Endothelial cell of umbilical vein (primary cell): Measurements from ENCODE around the gene BNC2. TPM values are rescaled to one million over a fixed set of nuclear protein-coding genes. Genes with fewer than 3 reads are reported as not detected.

ENCODE experiments used
- BruUV-seq: library from RNA; stranded (reverse); fragments of 400-500 nt; replicated peaks from 2 replicates; lab custom pipeline; 2021; lab: Mats Ljungman, UMichigan
- CTCF ChIA-PET: fragments of 300-600, 350-600 bp; sonication (Branson Sonifier 250); formaldehyde crosslinking; loops from one replicate; lab custom pipeline; 2021; ENCODE audit warnings: antibody characterized with exemption, inconsistent platforms; lab: Charles Lee
- POLR2A ChIA-PET: fragments of 300-600, 350-600 bp; sonication (Branson Sonifier 250); formaldehyde crosslinking; loops from one replicate; lab custom pipeline; 2021; ENCODE audit warnings: antibody characterized with exemption, inconsistent platforms; lab: Charles Lee
- DNase-seq: peaks from one replicate; pipeline ENCODE4 v3.0.0-alpha.2; 2011; ENCODE audit warnings: low read depth, low spot score
- FAIRE-seq: peaks from 2 replicates; lab custom pipeline; 2011; peaks lifted over from hg19 to GRCh38; lab: Jason Lieb, UNC
- H2AFZ ChIP-seq: 2 replicates; pipeline ENCODE4 v1.6.0; 2012; ENCODE audit warnings: low read depth, low read length, control low read depth, inconsistent platforms
- H3K27ac ChIP-seq: 2 replicates; pipeline ENCODE4 v1.5.1; 2011; ENCODE audit warnings: low read depth, mild to moderate bottlenecking, control low read depth, low read length, moderate library complexity; ENCODE audit not compliant: insufficient read depth
- H3K27me3 ChIP-seq, 2 experiments: 2 replicates each; pipeline versions ENCODE4 v1.6.0 to v1.6.1; 2011; ENCODE audit warnings: low read length in 2 of 2, mixed read lengths in 1 of 2; ENCODE audit not compliant: control insufficient read depth in 2 of 2, insufficient read depth in 2 of 2
- H3K36me3 ChIP-seq, 2 experiments: 2 replicates in 1 of 2; 3 replicates in 1 of 2; pipeline ENCODE4 v1.5.1; 2011; ENCODE audit warnings: low read length in 2 of 2, mild to moderate bottlenecking in 1 of 2, moderate library complexity in 1 of 2; ENCODE audit not compliant: control insufficient read depth in 2 of 2, insufficient read depth in 2 of 2; ENCODE audit errors: extremely low read depth in 1 of 2
- H3K4me1 ChIP-seq: 3 replicates; pipeline ENCODE4 v1.5.1; 2011; ENCODE audit warnings: mild to moderate bottlenecking, low read length; ENCODE audit not compliant: control insufficient read depth, insufficient read depth; ENCODE audit errors: extremely low read depth
- H3K4me2 ChIP-seq: 2 replicates; pipeline ENCODE4 v1.6.1; 2011; ENCODE audit warnings: low read length, control low read depth, mixed read lengths; ENCODE audit not compliant: insufficient read depth
- H3K4me3 ChIP-seq, 3 experiments: fragments of 200-600 bp in 1 of 3; sonication (generic), shearing (Covaris generic) in 1 of 3; replicated peaks in 1 of 3; 2 replicates each; pipeline ENCODE4 v1.5.1; 2011 to 2016; ENCODE audit warnings: control low read depth in 3 of 3, low read length in 3 of 3, mild to moderate bottlenecking in 2 of 3, inconsistent platforms in 1 of 3, low read depth in 1 of 3, moderate library complexity in 1 of 3; ENCODE audit not compliant: insufficient read depth in 1 of 3
- H3K79me2 ChIP-seq: 2 replicates; pipeline ENCODE4 v1.6.0; 2012; ENCODE audit warnings: low read length, inconsistent platforms; ENCODE audit not compliant: control insufficient read depth, insufficient read depth
- H3K9ac ChIP-seq: replicated peaks from 2 replicates; pipeline ENCODE3; 2011; ENCODE audit warnings: low read length, control low read depth; ENCODE audit not compliant: insufficient read depth; ENCODE audit errors: extremely low read depth
- H3K9me1 ChIP-seq: replicated peaks from 3 replicates; pipeline ENCODE4 v1.6.0; 2011; ENCODE audit warnings: mild to moderate bottlenecking, low read length; ENCODE audit not compliant: control insufficient read depth, insufficient read depth; ENCODE audit errors: extremely low read depth
- H3K9me3 ChIP-seq: replicated peaks from 2 replicates; pipeline ENCODE4 v1.5.1; 2012; ENCODE audit warnings: low read length, inconsistent platforms; ENCODE audit not compliant: control insufficient read depth, insufficient read depth
- H4K20me1 ChIP-seq: replicated peaks from 2 replicates; pipeline ENCODE3; 2011; ENCODE audit warnings: mild to moderate bottlenecking, low read length; ENCODE audit not compliant: control insufficient read depth, insufficient read depth; ENCODE audit errors: extremely low read depth
- EZH2 ChIP-seq: IDR thresholded peaks from 2 replicates; pipeline ENCODE4 v1.6.1; 2012; ENCODE audit warnings: borderline replicate concordance, low read depth, mild to moderate bottlenecking, moderate library complexity, low read length, inconsistent platforms; ENCODE audit not compliant: severe bottlenecking
- FOS ChIP-seq: IDR thresholded peaks from 2 replicates; pipeline ENCODE4 v1.6.1; 2011; ENCODE audit warnings: mild to moderate bottlenecking, low read length, moderate library complexity, borderline replicate concordance; ENCODE audit not compliant: insufficient read depth
- GATA2 ChIP-seq: IDR thresholded peaks from 2 replicates; pipeline ENCODE4 v1.7.0; 2011; ENCODE audit warnings: low read depth, mild to moderate bottlenecking, moderate library complexity, mixed read lengths, low read length; ENCODE audit not compliant: insufficient read length, insufficient read depth
- JUN ChIP-seq: IDR thresholded peaks from 2 replicates; pipeline ENCODE4 v1.6.1; 2011; ENCODE audit warnings: borderline replicate concordance, low read depth; ENCODE audit not compliant: insufficient read length, insufficient read depth
- MYC ChIP-seq: IDR thresholded peaks from one replicate; pipeline ENCODE4 v1.6.1; 2011; ENCODE audit warnings: mild to moderate bottlenecking, low read depth, low read length
- dilution Hi-C: fragments of 300-500 bp; cut with MboI; formaldehyde crosslinking; loops from one replicate; pipeline ENCODE4 v1.15.0; 2019; ENCODE audit warnings: low sequenced_read_pairs; ENCODE audit not compliant: extremely low pct_ligation_motif_present
- intact Hi-C: fragments of 100-400 bp; cut with micrococcal nuclease; formaldehyde crosslinking; loops from one replicate; pipeline ENCODE4 v1.10.0; 2022
- polyA plus RNA-seq, 4 experiments: library from polyadenylated mRNA; depleted of rRNA in 3 of 4; stranded (reverse) in 3 of 4; unstranded in 1 of 4; fragments of >200 nt; gene quantifications; 2 replicates each; pipeline versions ENCODE4 v1.2.1 to v1.2.3, GENCODE V29; 2011 to 2012; ENCODE audit warnings: missing spikeins in 1 of 4
- total RNA-seq: library from RNA; stranded (reverse); gene quantifications from 2 replicates; pipeline ENCODE4 v1.2.3, GENCODE V29; 2021
- TF ChIP-seq, protein P1 (sequence below), 2 donors: IDR thresholded peaks; 1 replicate in 1 of 2; 2 replicates in 1 of 2; pipeline ENCODE4 v1.5.1; 2011; ENCODE audit warnings: low read length in 2 of 2, mild to moderate bottlenecking in 2 of 2, moderate library complexity in 2 of 2, control low read depth in 1 of 2, inconsistent platforms in 1 of 2, low read depth in 1 of 2; ENCODE audit not compliant: insufficient read depth in 1 of 2; ENCODE audit errors: extremely low read depth in 1 of 2
- TF ChIP-seq, protein P2 (sequence below): IDR thresholded peaks from 2 replicates; pipeline ENCODE4 v1.6.1; 2011; ENCODE audit not compliant: insufficient read depth, insufficient read length

Gene BNC2
- total and polyA plus RNA-seq, 2 donors (not counting 3 experiments of a cell fraction or from before 2014, with no cell fraction given) = 12.1 to 34.3 TPM

DNA sequence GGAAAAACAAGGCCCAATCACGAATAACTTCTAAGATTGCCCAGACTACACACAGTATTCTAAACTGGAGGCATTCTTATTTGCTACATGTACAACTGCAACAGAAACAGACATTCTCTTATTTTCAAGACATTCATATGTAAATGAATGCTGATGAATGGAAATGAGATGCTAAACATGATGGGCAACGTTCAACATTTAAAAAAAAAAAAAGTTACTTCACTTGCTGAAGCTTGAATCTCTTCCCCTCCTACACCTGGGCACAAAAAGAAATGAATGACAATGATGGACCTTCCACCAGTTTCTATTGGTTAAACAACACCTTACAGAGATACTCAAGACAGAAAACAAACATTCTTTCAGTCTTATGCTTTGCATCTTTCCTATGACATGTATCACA lies 160.5 kb downstream of the BNC2 start:
- FAIRE-seq = no peak

More for the DNA sequence above, 160.5 kb downstream of the BNC2 start:
- no peak overlapping the region for H3K27ac ChIP-seq
- dilution Hi-C loops = no loop called here
- no peaks in the 10 kb centered on the region for H3K79me2 ChIP-seq
- intact Hi-C loops = loop anchor here (5.0 kb wide), 1 partner anchor 178 kb away; no protein-coding TSS in a partner anchor
- H2AFZ ChIP-seq = no peak overlapping the region
- H3K36me3 ChIP-seq = no peaks in the 10 kb centered on the region
- H3K9me1 ChIP-seq = no peaks in the 10 kb centered on the region
- no peaks in the 10 kb centered on the region for H4K20me1 ChIP-seq
- H3K4me2 ChIP-seq = no peak overlapping the region
- H3K27me3 ChIP-seq = no peaks in the 10 kb centered on the region
- peaks cover 28% of the 10 kb centered on the region for H3K4me1 ChIP-seq
- H3K9me3 ChIP-seq = no peaks in the 10 kb centered on the region
- no TSS peak for BruUV-seq
- no peak overlapping the region for H3K4me3 ChIP-seq
- ChIA-PET CTCF (interaction anchor here (2.2 kb wide), 1 partner anchor 8 kb away, joined by 6 read pairs; no protein-coding TSS in a partner anchor), POLR2A (no interaction called here)
- no peak for DNase-seq
- H3K9ac ChIP-seq = no peak overlapping the region
- TF ChIP-seq, protein P1, sequence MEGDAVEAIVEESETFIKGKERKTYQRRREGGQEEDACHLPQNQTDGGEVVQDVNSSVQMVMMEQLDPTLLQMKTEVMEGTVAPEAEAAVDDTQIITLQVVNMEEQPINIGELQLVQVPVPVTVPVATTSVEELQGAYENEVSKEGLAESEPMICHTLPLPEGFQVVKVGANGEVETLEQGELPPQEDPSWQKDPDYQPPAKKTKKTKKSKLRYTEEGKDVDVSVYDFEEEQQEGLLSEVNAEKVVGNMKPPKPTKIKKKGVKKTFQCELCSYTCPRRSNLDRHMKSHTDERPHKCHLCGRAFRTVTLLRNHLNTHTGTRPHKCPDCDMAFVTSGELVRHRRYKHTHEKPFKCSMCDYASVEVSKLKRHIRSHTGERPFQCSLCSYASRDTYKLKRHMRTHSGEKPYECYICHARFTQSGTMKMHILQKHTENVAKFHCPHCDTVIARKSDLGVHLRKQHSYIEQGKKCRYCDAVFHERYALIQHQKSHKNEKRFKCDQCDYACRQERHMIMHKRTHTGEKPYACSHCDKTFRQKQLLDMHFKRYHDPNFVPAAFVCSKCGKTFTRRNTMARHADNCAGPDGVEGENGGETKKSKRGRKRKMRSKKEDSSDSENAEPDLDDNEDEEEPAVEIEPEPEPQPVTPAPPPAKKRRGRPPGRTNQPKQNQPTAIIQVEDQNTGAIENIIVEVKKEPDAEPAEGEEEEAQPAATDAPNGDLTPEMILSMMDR (IDR thresholded peaks at IDR 0.05; ENCODE audit: extremely low read depth in 1 of 2, insufficient read depth in 1 of 2, low read depth in 1 of 2, low read length in 2 of 2) = no peak
- no peak for TF ChIP-seq MYC
- TF ChIP-seq, protein P2, sequence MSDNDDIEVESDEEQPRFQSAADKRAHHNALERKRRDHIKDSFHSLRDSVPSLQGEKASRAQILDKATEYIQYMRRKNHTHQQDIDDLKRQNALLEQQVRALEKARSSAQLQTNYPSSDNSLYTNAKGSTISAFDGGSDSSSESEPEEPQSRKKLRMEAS = no peak
- no peak for TF ChIP-seq FOS
- TF ChIP-seq EZH2 = no peak
- TF ChIP-seq GATA2 = no peak
- TF ChIP-seq JUN = no peak
